Measurements from ENCODE around the gene IGF2BP2.

DNA sequence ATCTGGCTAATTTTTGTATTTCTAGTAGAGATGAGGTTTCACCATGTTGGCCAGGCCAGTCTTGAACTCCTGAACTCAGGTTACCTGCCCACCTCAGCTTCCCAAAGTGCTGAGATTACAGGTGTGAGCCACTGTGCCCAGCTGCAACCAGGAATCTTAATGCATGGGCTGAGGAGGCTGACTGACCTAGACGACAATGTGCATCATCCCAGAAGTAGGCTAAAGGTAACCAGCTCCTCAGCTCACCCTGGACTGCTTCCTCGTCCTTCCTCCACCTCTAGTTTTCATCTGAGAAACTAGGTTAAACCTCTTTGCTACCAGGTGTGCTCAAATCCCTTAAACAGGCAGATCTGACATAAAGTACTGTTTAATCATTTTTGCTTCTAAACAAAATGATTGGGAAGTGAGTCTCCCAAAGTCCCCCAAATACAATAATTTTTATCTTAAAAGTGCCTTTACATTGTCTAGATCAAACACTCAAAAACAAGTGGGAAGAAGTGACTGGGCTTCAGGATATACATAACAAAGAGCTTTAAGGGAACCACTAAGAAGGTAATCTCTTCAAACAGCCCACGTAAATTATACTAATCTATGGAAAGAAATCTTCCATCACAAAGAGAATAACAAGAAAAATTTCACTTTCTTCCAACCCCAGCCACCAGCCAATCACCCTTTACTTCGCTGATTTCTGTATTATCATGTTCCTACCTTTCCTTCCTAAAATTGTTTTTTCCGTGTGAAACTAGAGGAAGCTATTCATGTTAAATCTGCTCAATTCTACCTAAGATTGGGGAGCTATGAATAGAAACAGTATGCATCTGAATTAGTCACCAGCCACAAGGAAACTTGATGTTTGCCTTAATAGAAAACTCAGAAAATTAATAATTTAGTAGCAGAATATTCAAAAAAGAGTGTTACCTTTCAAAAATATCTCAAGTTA, 34.7 kb downstream of the IGF2BP2 start:
- TF ChIP-seq CTCF (IDR thresholded peaks at IDR 0.05; ENCODE audit: low read depth, low read length) (no peak), POLR2A (IDR thresholded peaks at IDR 0.05; ENCODE audit: extremely low read depth, insufficient read length) (no peak), MAX (IDR thresholded peaks at IDR 0.05; ENCODE audit: low read depth, low read length) (no peak), MYC (IDR thresholded peaks at IDR 0.05; ENCODE audit: low read depth, low read length) (no peak)
